GM18858 (cell line): ENCODE results near the gene JARID2.

Experiments used
- ATAC-seq: cut with Tn5 transposase; IDR thresholded peaks from one replicate; pipeline ENCODE4 v1.9.1; 2021; ENCODE audit not compliant: unreplicated experiment

Gene JARID2

DNA sequence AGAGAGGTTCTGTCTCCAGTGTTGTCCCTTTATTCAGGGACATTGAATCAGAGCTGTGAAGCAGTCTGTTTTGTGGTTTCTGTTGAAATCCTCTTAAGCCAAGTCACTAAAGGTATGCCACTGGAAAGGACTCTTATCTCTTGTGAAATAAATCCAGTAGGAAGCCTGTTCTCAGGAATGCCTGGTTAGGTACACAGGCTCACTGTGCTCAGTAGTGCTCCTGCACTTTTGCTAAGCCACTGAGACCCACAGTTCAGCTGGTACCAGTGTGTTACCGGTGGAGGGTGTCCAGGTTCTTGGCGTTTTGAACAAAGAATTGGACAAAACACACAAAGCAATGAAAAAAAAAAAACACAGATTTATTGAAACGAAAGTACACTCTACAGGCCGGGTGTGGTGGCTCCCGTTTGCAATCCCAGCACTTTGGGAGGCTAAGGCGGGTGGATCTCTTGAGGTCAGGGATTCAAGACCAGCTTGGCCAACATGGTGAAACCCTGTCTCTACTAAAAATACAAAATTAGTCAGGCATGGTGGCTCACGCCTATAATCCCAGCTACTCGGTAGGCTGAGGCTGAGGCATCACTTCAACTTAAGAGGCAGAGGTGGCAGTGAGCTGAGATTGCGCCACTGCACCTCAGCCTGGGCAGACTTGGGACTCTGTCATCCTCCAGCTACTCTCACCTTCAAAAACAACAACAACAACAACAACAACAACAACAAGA is 186.1 kb downstream of the JARID2 start:
- ATAC-seq, result no peak

DNA sequence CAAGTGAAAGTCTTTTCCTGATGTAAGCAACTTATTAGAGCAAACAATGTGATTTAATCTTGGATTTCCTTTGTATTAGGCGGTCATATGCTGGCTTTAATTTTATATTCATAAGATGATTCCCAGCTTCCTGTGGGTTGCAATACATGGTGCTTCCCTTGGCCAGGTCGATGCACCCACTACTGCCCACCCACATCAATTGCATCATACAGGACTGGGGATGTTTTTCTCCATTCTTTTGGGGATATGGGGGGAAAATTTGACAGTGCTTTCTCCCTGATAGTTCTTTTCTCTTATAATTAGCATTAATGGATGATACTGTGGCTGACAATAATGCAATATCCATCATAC is 187.6 kb downstream of the JARID2 start:
- ATAC-seq, result no peak

DNA sequence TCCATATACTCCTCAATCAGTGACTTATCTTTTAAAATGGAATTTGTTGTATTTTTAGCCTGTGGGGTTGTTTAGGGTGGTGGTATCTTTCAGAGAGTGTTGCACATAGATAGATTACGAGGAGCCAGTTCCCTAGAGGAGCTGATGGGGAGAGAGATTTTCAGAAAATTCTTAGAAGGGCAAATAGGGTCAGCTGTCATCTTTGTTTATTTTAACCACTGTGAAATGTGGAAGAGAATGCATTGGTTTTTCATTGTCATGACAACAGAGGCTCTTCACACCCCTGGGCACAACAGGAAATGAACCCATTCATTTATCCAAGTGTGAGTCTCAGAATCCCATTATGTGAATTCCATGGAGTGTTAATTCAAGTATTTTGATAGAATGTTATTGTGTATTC is 188.4 kb downstream of the JARID2 start:
- ATAC-seq, result no peak

DNA sequence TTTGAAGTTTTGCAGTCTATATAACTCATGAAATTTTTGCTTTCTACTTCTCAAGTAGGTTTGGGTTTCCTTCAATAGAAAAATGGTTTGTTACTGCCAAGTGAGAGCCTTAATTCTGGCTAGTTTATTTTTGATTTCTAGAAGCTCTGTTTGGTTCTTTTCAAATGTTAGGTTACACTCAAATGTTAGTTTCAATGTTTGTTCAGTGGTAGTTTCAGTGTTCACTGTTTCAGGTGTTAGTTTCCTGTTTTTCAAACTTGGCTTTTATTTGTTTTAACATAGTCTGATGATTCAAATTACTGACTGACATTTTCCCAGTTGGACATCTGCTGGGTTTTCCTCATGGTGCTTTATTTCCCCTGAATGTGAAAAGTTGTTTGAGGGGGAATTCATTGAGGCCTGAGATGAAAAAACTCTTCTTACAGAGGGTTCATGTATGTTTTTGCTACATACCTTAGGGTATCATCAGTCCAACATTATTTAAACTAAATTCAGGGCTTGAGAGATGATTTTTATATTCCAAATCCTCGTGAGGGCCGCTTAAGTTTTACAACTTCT is 189.0 kb downstream of the JARID2 start:
- ATAC-seq, result no peak

DNA sequence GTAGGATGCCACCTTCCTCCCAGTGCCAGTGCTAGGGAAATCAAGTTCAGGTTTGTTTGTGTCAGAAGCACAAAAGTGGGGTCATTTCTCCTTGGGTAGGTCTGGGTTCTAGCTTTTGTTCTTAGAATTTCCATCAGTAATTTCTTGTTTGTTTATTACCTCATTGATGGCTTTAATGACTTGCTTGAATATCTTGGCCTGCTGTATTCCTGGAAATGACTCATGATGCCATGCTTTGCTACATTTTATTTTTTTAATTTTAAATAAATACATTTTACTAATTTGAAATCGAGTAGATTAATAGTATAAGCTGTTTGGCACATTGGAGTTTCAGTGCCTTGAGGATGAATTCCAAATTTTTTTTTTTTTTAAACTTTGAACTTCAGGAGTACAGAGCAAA is 189.6 kb downstream of the JARID2 start:
- no peak for ATAC-seq

DNA sequence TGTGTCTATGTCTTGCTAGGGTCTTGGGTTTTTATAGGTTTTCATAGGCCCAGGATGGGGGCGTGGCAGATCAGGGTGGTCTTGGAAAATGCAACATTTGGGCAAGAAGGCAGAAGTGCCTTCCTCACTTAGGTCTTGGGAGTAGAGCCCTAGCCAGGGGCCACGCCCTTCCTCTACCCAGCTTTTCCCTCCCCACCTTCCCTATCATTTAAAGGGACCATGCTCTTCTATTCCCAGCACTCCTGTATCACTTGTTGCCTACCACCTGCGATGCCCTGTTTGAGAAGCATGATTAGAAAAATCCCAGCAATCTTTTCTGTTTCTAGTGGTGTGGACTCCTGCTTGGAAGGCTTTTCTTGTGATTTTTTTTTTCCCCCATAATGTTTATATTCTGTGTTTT is 190.6 kb downstream of the JARID2 start:
- ATAC-seq, result no peak

DNA sequence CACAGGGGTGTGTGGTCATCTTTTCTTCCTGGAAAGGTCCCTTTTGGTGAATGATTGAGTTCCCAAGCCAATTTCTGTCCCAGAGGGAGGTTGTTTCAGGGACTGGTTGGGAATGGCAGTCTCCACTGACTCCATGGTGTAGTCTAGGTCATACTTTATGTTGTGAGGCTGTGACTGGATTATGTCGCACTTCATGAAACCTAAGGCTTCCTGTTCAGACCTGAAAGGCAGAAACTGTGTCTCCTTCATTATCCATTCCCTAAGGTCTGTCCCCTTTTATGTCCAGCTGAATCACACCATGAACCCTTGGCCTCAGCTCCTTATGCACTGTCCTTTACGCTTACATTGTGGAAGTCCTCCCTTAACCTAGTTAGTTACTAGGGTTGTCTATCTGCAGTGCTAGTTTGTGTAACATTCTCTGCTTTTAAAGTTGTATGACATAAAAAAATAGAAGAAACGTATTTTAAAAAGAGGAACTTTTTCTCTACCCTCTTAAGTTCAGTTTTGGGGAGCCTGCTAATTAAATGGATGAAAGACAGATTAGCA is 191.3 kb downstream of the JARID2 start:
- no peak for ATAC-seq

DNA sequence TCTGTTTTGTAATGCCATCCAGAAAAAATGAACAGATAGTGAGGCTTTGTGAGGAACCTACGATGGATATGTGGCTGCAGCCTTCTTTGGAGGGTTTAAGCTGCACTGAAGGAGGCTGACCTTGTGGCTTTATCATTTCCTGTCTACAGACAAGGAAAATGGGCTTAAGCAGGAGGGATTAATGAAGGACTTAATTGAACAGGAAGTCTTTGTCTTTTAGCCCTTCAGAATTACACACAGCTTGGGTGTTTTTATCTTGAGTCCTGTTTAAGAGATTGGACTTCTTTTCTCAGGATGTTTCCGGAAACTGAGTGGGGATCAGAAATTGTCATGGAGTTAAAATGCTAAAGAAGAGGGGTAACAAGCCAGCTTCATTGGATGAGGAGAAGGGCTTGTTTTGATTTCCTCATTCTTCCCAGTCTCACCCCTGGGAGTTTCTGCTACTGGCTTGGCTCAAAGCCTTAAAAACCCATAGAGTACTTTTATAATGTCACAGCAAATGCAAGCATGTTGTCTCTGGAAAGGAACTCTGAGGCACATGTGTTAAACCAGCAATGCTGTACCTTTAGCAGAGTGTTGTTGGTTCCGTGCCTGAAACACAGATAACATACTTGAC is 193.6 kb downstream of the JARID2 start:
- ATAC-seq, result no peak

DNA sequence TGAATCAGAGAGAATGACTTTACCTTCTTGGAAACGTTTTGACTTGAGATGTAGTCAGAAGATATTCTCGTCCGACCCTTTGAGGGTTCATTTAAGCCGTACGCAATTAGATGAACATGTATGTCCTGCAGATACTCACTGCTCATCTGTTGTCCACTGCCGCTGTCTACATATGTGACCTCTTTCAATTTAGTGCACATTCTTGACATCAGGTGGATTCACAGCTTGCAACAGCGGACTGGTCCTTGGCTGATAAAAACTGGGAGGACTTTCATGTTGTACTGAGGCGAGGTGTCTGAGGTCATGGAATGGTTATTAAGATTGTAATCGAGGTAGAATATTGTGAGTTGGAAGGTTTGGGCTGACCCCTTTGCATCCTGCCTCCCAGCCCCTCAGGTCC is 194.2 kb downstream of the JARID2 start:
- no peak for ATAC-seq

DNA sequence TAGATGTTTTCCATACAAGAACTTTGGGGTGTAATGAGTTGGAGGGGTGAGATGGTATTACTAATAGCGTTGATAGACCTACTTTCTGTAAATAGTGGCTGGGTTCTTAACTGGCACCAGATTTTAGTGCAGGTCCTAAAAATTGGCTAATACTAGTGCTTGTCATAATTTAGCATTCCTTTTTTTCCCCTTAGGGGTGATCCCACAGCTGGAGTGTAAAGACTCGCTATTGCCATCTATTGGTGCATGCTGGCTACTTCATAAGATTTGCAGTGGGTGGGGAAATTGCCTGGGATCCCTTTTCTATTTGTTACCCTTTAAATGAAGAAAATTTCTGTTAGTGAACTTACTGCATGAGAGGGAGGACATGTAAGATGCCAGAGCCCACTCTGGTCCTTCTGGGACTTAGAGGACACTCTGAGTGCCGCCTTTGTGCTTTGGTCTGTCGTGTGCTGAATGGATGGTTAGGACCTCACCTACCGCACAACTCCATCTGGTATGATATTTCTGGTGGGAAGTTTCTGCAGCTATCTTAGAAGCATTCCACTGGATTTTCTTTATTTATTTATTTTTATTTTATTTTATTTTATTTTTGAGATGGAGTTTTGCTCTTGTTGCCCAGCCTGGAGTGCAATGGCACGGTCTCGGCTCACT is 195.5 kb downstream of the JARID2 start:
- no peak for ATAC-seq

DNA sequence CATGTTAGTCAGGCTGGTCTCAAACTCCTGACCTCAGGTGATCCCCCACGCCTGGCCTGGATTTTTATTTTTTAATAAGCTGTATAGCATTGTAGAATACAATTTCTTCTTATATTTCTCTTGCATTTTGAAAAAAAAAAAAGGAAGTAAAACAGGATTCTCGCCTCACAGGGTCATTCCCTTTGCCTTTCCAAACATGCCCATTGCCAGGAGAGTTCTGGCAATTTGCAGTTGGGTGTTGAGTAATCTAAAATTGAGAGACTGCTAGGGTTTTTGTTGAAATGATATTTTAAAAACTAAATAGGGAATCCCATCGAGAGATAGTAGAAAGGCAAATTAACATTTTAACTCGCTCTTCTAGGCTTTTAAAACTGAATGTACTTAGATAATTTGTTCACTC is 196.1 kb downstream of the JARID2 start:
- ATAC-seq, result no peak

DNA sequence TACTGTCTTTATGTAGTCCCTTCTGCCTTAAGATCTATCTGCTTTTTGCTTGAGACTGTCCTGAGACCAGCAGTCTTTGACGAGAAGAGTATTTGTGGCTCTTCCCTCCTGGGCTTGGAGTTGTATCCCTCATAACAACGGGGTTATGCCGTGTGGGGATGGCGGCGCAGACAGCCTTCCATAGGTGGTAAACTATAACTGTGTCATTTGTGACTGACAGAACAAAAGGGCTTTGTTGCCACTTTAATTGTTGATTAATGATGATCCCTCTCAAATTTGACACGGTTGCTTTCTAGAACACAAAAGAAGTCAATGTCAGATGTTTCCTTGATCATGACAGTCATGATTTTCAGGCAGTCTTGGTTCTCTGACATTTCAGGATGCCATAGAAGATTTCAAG is 196.6 kb downstream of the JARID2 start:
- ATAC-seq, result no peak

DNA sequence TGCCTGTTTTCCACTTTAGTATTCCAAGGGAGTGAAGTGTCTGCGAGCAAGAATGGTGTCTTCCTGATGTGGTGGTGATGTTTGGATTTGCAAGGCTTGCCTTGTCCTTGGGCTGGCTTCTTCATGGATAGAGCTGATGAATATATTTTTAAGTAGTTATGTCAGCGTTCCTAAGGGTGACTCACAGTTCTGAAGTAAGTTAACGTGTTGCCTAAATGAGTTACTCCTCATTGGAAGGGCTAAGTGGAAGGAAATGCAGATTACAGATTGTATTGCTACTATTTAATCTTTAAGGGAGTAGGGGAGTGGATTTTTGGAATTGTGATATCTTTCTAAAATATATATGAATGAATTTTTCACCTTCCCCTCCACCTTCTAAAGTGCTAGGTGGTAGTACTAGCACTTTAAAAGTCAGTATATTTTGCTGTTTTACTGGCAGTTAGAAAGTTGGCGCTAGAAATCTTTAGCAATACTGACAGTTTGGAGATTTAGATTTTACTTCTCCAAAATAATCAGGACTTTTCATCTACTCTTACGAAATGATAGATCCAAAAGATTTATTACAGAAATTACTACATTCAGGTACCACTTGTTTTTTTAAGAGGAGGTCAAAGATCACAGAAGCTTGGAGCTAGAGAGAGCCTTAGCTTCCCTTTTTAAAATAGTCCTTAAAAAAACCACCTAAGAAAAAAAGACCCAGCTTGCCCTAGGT is 197.4 kb downstream of the JARID2 start:
- no peak for ATAC-seq

DNA sequence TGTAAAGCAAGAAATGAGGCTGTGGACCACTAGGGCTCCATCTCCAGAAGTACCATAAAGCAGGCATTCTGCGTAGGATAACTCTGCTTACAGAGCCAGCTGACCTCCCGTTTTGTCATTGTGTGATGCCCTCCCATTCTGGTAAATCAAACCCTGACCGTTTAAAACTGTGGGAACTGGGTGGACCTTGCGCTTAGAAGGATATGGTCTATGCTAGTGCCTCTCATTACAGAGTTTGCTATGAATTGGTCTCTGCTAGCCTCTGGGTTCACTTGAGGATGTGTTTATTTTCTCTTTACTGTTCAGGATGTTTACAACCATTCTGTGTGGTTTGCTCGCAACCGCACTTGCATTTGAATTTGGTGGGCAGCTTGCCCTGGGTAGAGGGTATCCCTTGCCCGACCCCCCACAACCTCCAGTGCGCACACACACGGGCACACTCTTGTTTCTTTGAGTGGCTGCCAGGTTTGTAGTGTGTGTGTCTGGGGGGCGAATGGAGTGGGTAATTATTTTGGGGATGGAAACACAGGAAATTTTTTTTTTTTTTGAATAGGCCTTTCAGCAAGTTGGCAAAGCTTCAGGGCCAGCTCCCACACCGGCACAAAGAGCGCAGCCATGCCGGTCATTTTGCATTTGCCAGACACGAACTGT is 198.3 kb downstream of the JARID2 start:
- ATAC-seq, result no peak

DNA sequence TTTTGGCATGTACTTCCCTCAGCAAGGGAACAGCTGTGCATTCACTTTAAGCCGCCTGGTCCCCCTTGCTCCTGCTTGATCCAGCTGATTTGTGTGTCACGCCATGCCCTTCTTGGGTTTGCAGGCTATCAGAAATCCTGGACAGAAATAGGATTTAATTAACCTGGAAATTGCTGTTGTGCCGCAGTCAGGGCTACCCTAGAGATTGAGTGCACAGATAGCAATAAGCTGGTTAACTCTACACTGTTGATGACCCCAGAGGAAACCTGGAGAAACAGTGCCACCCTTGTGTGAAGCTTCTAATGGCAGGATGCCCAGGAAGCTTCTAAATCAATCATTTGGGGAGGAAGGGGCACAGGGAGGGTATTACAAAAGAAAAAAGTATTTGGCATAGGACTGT is 199.0 kb downstream of the JARID2 start:
- ATAC-seq, result no peak

DNA sequence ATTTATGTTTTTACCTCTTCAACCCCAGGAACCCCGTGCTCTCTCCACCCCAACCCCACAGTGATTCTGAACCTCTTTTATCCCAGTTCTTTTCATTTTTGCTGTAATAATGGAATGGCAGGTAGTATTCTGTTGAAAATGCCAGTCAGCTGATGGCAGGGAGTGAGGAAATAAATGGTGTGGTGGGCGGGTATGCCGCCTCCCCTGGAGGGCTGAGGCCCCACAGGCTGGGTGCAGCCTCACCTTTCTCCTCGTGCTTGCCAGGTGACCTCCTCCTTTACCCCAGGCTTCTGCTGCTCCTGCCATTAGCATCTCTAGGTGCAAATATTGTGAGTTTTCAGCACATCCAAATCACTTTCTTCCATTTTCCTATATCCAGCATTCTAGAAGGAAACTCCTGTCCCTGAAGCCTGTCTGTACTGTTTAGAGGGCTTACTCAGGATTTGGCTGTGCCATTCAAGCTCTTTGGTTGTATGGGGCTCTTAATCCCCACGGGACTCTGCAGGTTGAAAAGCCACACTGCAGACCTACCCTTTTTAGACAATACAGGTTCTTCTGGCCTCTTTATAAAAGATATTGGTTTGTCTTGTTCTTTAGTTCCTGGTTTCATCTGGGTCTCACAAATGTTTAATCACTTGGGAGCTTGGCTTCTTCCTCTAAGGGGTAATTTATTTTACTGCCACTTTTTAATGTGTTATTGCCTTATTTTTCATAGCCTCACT is 201.8 kb downstream of the JARID2 start:
- no peak for ATAC-seq

DNA sequence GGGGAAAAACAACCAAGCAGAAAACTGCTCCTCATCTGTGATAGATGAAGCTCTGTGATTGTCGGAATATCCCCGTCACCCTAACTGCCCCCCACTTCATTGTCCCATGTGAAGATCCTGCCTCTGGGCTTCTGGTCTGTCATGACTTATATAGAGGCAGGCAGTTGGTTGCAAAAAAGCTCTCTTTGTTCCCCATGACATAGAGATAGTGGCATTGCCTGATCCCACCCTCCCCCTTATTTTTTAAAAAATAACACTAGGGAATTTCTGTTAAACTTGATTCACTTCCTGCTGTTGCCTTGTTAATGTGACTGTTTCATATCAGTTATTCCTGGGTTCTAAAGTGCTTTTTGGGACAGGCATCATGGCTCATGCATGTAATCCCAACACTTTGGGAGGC is 203.1 kb downstream of the JARID2 start:
- ATAC-seq, result no peak

DNA sequence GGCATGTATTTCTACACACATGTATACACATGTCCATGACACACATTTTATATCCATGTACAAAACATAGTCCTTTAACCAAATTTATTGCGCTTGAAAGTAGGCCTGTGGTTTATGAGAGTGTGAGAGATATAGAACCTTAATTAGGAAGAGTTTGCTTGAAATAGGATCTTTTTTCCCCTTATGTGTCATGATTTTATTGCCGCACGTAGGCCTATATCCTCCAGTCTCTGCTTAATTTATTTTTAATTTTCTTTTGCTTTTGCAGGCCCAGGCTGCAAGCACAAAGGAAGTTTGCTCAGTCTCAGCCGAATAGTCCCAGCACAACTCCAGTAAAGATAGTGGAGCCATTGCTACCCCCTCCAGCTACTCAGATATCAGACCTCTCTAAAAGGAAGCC is 205.9 kb downstream of the JARID2 start:
- no peak for ATAC-seq

DNA sequence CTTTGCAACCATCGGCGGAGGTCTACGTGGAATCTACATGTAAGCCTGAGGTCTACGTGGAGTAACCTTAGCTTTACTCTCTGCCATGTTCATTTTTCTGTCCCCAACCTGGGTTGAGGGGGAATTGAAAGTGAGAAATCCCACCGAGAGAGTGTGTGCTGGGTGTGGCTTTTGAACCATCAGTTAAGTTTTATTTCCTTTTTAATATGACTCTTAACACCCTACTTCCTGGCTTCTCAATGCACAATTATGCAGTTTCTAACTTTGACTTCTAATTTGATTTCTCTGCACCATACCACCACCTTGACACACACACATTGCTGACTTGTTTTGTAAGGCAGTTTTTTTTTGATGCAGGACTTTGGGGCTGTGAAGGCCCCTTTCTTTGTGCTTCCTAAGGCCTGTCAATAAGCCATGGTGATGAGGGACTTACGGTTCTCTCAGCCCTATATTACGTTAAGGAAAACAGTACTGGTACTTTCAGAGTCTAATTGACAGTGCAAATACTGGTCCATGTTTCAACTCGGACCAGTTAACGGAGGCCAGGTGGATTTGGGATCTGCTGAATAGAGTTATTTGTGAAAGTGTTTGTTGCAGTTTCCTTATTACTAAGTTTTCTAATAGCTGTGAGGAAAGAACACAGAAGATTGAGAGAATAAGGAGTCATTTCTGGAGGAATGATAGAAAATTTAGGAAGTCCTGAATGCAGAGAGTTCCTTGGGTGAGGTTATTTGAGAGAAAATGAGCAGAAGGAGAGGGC is 206.5 kb downstream of the JARID2 start:
- no peak for ATAC-seq

DNA sequence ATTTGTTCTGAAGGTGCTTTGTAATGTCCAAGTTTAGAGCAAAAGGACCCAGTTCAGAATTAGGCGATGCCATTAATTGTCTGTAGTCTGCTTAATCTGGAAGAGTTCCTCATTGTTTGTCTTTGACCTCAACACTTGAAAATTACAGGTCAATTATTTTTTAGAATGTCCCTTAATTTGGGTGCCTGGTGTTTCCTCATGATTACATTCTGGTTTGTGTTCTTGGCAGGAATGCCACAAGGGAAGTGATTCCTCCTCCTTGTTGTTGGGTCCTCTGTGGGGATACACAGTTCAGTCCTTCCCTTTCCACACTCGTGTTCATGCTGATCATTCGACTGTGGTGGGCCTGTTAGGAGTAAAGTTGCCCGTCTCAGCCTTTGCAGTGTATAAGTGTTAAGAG is 207.3 kb downstream of the JARID2 start:
- no peak for ATAC-seq
